LNCaP clone FGC (cell line): ENCODE measurements around the gene STMN1.

ENCODE experiments used
- DNase-seq: peaks from one replicate; pipeline ENCODE4 v3.0.0-alpha.2; 2011; ENCODE audit warnings: low read depth
- H3K4me3 ChIP-seq: 2 replicates; pipeline ENCODE4 v1.5.1; 2011; ENCODE audit warnings: mild to moderate bottlenecking, low read depth, low read length, control low read depth
- CTCF ChIP-seq: IDR thresholded peaks from 2 replicates; pipeline ENCODE4 v1.5.1; 2012; ENCODE audit warnings: mild to moderate bottlenecking; ENCODE audit not compliant: control insufficient read depth, insufficient read depth; ENCODE audit errors: extremely low read depth

Gene STMN1

GRCh38 chr1:25909040-25909439 is 2.8 kb upstream of the STMN1 start:
- DNase-seq = no peak
- no peak for TF ChIP-seq CTCF
- no peak overlapping the region for H3K4me3 ChIP-seq

GRCh38 chr1:25908161-25908560 is 1.9 kb upstream of the STMN1 start:
- no peak for DNase-seq
- H3K4me3 ChIP-seq = no peak overlapping the region
- no peak for TF ChIP-seq CTCF

- DNase-seq = no peak
- no peak for TF ChIP-seq CTCF
- H3K4me3 ChIP-seq = no peak overlapping the region
Observed at GRCh38 chr1:25907601-25908000, 1.4 kb upstream of the STMN1 start.

GRCh38 chr1:25906644-25907300 is 553 bp upstream of the STMN1 start:
- H3K4me3 ChIP-seq = peak overlapping the region; percentile 56
- TF ChIP-seq CTCF = no peak
- DNase-seq = no peak

GRCh38 chr1:25904943-25905679 is 1.1 kb downstream of the STMN1 start:
- no peak for DNase-seq
- H3K4me3 ChIP-seq = peak overlapping the region; percentile 56

GRCh38 chr1:25903986-25904385 is 2.2 kb downstream of the STMN1 start:
- H3K4me3 ChIP-seq = peak overlapping the region; percentile 56
- no peak for DNase-seq
- TF ChIP-seq CTCF = no peak

More at GRCh38 chr1:25904943-25905679, 1.1 kb downstream of the STMN1 start:
- no peak for TF ChIP-seq CTCF
